ENCODE measurements around the gene IFNAR2.

DNA sequence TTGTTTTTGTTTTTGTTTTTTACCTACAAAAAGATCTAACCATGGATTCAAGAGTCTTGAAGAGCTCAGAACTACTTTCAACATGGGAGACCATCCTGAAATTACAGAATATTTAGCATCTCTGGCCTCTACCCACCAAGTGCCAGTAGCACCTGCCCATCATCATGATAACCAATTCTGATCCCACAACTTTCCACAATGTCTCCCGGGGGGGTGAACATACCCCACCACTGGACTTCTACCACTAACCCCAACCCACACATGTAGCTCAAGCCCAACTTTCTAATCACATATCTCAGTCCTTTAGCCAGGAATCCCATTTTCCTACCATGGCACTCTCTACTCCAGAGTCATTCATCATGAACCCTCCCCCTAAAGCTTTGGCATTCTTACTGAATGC lies 15.7 kb upstream of the IFNAR2 start:
- TF ChIP-seq CTCF (IDR thresholded peaks at IDR 0.05): no peak
- no peak for TF ChIP-seq POLR2AphosphoS5 (IDR thresholded peaks at IDR 0.05)
- no peak for TF ChIP-seq POLR2A (IDR thresholded peaks at IDR 0.05)
- TF ChIP-seq EP300 (IDR thresholded peaks at IDR 0.05): no peak

Data from suprapubic skin (tissue), 4 donors.